ENCODE measurements around the gene MBNL1.

- TF ChIP-seq CTCF (conservative IDR thresholded peaks at IDR 0.05; ENCODE audit: low read depth, low read length) (no peak), EZH2 (IDR thresholded peaks at IDR 0.05; ENCODE audit: borderline replicate concordance, low read depth, low read length, poor library complexity, severe bottlenecking) (no peak)
Observed at GRCh38 chr3:152253514-152253913, 15.2 kb upstream of the MBNL1 start.
